GM21529 (cell line): ENCODE data around the gene SH3RF2.
"Not testable (repeated sequence)": the region's sequence is repeated elsewhere in the genome, so short reads cannot be mapped to it uniquely, and the experiment has no call there.

ENCODE experiments used
- ATAC-seq: cut with Tn5 transposase; IDR thresholded peaks from one replicate; pipeline ENCODE4 v1.9.1; 2021; ENCODE audit not compliant: unreplicated experiment

The SH3RF2 gene

DNA sequence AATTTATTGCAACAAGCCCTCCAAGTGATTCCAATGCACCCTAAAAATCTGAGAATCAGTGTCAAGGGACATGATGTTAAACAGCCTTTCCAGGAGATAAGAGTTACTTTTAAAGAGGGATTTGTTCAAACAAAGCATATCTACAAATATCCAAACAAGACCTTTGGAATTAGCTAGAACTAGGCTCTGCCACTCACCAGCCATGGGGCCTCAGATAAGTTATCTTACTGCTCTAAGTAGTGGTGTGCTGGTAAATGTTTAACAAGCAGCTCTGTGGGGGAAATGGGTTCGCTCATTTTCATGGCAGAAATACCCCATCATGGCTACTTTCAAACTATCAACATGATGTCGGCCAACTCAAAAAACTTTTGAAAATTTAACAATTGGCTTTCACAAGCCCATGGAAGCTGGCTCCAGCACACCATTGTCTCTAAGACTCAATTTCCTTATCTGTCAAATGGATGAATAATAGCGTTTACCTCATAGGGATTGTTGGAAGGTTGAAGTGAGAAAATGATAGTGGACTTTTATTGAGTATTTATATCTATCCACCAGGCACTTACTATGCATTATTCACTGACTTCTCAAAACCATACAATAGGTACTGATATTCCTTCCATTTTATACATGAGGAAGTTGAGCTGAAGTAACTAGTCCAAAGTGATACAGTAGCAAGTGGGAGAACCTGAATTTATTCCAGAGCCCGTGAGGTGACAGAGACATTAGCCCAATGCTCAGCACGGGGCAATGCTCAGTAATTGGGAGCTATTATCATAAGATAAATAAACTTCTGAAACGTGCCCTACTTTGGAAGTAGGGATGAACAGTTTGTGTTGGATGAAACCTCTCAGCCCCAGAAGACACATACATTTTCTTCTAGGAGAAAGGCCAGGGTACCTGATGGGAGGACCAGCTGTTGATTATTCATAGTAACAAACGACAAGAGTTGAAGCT, 43.2 kb downstream of the SH3RF2 start:
- ATAC-seq: no peak

GRCh38 chr5:145980259-145980658, 43.9 kb downstream of the SH3RF2 start:
- ATAC-seq: no peak

GRCh38 chr5:145980718-145981117, 44.3 kb downstream of the SH3RF2 start:
- no peak for ATAC-seq

GRCh38 chr5:145981589-145982571, 45.5 kb downstream of the SH3RF2 start:
- no peak for ATAC-seq

DNA sequence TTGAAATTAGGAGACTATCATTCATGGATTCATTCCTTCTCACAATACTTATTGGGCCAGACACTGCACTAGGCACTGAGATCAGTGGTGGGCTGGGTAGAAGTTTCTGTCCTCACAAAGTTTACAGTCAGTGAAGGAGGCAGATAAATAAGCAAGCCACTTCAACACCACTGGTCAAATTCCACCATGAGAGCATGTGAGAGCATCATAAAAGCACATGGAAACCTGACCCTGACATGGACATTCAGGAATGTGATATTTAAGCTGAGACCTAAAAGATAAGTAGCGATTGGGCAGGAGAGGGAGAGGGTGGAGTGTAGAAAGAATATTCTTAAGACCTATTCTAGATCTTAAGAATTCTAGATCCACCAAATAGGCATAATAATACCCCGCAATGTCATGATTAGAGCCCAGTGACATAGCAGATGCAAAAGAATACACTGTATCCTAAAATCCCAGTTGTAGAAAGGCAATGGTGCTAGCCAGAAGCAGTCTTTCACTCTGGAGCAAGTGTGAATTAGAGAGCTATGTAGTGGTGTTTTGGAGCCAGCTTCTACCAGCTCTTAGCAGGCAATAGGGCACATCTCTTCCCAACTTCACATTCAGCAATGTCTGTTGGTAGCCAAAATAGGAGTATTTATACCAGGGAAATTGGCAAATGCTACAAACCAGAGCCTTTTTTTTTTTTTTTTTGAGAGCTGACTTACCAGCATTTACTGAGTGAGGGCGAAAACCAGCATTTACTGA, 46.4 kb downstream of the SH3RF2 start:
- ATAC-seq: no peak

DNA sequence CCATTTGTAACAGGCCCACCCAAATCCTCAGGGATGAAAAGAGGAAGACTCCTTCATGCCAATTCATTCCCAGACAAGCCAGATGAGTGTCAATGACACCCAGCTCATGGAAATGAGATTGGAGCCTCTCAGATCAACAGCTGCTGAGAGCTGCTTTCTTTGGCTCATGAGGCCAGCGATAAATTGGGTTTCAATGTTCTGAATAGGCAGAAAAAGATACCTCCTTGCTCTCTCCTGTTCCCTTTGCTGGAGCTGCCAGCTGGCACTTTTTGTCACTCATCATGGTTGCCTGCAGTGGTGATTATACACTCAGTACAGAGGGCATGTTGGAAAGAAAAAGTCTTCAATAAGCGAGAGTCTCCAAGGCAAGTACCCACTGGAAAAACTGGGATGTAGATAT, 47.1 kb downstream of the SH3RF2 start:
- no peak for ATAC-seq

DNA sequence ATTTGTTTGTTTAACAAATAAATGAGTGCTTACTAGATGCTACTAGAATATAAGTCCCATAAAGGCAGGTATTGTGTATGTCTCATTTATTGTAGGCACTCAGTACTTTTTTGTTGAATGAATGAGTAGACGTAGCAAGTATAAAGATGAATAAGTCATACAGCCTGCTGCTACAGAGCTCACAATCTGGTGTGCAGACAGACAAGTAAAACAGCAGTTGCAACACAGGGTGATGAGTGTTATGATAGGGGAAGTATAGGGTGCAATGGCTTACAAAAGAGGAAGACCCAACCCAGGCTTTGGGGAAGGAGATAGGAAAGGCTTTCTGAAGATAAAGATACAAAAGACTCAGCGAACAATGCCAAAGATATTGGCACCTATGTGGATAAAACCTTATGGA, 47.7 kb downstream of the SH3RF2 start:
- ATAC-seq: no peak

DNA sequence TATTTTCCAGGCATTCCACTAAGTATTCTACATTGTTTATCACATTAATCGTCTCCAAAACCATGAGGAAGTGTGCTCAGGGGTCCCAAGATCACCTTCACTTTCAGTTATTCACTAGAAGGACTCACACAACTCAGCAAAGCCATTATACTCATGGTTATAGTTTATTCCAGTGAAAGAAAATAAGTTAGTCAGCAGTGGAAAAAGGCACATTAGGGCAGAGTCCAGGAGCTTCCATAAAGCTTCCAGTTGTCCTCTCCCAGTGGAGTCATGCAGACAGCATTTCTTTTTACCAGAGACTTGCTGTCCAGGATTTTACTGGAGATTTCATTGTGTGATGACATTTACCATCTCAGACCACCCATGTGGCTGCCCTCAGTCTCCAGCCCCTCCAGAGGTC, 51.5 kb downstream of the SH3RF2 start:
- no peak for ATAC-seq

DNA sequence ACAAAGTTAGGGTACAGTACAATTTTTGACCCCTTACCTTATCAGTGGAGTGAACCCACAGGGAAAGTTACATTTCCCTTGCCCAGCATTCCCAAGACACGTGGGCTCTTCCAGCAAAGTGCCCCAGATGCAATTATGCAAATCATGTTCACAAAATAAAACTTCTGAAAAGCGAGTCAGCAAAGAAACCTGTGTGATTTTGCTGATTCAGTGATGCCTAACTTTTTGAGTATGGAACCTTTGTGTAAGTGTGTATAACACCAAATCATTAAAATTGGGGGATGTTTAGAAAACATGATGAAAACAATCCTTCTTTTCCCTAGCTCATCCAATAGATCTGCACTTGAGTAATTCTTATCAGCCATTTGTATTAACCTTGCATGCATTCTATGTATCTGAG, 52.6 kb downstream of the SH3RF2 start:
- no peak for ATAC-seq

GRCh38 chr5:145989428-145989827, 53.0 kb downstream of the SH3RF2 start:
- ATAC-seq: no peak

DNA sequence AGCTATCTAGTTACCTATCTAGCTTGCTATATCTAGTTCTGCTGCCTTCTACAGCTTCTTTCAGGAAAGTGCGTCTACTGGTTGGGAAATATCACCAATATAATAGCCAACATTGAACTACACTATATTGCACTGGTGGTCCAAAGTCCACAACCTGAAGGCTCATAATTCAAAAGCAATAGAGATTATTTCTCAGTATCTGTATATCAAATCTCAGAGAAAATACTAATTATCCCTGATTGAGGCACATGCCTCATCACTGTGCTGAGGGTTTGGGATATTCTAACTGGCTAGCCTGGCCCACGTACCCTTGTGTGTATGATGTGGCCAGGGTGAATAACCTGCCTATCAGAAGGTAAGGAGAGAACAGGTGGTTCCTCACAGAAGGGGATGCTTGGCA, 53.8 kb downstream of the SH3RF2 start:
- no peak for ATAC-seq

DNA sequence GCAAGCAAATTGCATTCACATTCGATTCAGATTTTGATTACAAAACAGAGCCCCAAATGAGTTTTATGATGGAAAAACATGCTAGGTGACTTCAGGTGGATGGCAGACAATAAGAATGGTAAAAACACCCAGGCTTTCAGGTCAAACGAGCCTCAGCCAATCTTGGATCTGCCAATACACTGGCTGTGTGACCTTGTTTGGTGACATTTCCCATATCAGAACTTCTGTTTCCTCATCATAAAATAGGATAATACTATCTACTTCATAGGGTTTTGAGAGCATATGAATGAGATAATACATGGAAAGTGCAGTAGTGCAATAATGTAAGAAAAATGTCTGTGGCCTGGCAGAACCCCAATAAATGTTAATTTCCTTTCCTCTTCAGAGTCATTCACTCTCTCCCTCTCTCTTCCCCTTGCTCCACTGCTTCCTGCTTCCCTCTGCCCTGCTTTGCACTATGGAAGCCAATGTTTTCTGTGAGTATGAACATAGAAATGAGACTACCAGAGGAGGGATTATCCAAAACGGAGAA, 54.7 kb downstream of the SH3RF2 start:
- no peak for ATAC-seq

- not testable (repeated sequence) for ATAC-seq
Observed at GRCh38 chr5:145993538-145993937, 57.2 kb downstream of the SH3RF2 start.

DNA sequence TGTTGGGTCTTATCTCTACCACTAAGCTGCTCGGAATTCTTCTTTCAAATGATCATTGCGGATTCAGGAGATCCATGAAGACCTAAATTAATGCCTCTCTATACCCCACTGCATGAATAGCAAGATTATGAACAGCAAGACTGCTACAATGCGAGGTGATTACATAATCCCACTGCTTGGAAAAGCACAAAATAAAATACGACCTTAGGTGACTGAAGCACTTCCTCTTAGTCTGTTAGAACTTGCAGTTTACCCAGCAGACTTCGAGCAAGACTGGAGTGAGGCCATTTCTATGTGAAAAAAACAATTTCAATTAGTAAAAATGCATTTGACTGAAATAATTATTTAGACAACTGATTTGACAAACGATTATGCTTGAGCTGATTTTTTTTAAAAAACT, 59.8 kb downstream of the SH3RF2 start:
- ATAC-seq: no peak

GRCh38 chr5:145999208-145999607, 62.8 kb downstream of the SH3RF2 start:
- no peak for ATAC-seq

DNA sequence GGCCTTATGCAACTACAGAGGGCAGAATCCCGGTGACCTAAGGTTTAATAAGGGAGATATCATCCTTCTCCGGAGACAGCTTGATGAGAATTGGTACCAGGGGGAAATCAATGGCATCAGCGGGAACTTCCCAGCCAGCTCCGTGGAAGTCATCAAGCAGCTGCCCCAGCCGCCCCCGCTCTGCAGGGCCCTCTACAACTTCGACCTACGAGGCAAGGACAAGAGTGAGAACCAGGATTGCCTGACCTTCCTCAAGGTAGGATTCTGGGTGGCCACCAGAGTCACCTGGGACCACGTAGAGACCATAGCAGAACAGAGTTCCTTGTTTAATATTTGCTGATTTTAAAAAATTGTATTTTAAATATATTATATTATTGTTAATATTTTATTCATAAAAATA, 63.7 kb downstream of the SH3RF2 start:
- no peak for ATAC-seq

DNA sequence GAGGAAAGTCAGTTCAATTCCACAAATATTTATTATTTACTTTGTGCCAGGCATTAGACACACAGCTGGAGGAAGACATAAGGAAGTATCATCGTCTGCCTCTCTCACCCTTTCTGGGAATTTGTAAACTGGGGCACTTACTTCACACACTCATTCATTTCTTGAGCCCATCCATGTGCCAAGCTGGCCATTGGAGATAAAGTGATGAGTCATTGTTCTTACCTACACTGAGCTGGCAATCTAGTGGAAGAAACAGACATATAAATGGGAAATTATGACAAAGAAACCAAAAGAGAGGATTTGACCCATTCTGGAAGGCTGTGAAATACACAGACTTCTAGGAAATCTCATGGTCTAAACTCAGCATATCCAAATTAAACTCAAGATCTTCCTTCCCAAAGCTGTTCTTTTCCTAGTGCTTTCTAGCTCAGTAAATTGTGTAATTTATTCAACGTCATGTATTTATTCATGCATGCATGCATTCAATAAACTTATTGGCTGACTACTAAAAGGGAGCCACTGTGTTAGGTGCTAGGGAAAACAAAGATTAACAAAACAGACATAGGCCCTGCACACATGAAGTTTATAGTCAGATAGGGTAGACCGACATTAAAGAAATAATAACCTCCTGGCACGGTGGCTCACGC, 65.3 kb downstream of the SH3RF2 start:
- ATAC-seq: no peak

GRCh38 chr5:146002491-146002890, 66.1 kb downstream of the SH3RF2 start:
- ATAC-seq: no peak

DNA sequence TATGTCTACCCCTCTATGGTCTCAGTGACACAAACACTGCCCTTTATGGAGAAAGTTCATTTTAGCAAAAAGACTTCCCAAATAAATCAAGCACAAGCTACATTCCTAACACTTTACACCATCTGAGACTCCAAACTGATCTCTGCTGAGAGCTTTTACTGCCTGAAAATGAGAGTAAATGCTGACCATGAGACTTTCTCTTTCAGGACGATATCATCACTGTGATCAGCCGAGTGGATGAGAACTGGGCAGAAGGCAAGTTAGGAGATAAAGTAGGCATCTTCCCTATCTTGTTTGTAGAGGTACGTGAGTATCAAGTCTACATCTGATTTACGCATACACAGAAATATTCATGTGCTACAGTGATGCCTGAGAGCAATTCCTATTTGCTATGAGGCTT, 67.5 kb downstream of the SH3RF2 start:
- ATAC-seq: no peak

DNA sequence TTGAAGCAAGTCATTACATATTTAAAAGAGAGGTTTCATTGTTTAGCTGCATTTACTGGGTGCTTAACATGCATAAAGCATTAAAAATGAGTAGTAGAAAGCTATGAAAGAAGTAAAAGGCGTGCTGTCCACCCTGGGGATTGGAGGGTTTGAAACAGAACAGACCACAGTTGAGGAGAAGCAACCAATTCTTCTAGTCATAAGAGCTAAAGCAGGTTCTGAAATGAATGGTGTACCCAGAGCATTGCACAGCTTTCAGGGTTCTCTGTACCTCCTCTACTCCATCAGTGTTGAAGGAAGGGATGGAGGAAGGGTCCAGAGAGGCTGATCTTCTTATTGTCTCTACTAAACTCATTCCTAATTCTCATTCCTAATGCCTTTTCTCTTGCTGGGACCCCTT, 68.9 kb downstream of the SH3RF2 start:
- no peak for ATAC-seq
